Aorta (tissue), 5 donors: ENCODE measurements around the gene BAZ1A. TPM values are rescaled to one million over a fixed set of nuclear protein-coding genes. Genes with fewer than 3 reads are reported as not detected.

Experiments used
- ATAC-seq: fragments of 200-7000 bp; cut with Tn5 transposase; one replicate; pipeline ENCODE4 v1.9.1; 2022; ENCODE audit warnings: moderate library complexity; ENCODE audit not compliant: low FRiP score
- DNase-seq, 2 donors: peaks; one replicate each; pipeline ENCODE4 v3.0.0-alpha.2; 2020
- H3K27ac ChIP-seq, 2 donors: one replicate each; pipeline ENCODE4 v1.5.1; 2013; ENCODE audit warnings: low read length in 2 of 2, mild to moderate bottlenecking in 2 of 2, moderate library complexity in 2 of 2, control low read depth in 1 of 2, inconsistent platforms in 1 of 2, low read depth in 1 of 2
- H3K27me3 ChIP-seq, 2 donors: one replicate each; pipeline ENCODE4 v1.6.1; 2013; ENCODE audit warnings: control low read depth in 1 of 2, low read length in 1 of 2, mild to moderate bottlenecking in 1 of 2, moderate library complexity in 1 of 2; ENCODE audit not compliant: insufficient read depth in 2 of 2, control insufficient read depth in 1 of 2
- H3K36me3 ChIP-seq, 2 donors: one replicate each; pipeline ENCODE4 v1.6.1; 2013; ENCODE audit warnings: control low read depth in 1 of 2, low read length in 1 of 2, mild to moderate bottlenecking in 1 of 2; ENCODE audit not compliant: insufficient read depth in 2 of 2, control insufficient read depth in 1 of 2
- H3K4me1 ChIP-seq, 2 donors: one replicate each; pipeline ENCODE4 v1.6.1; 2013; ENCODE audit warnings: low read length in 2 of 2, control low read depth in 1 of 2, mild to moderate bottlenecking in 1 of 2, moderate library complexity in 1 of 2; ENCODE audit not compliant: insufficient read depth in 2 of 2, control insufficient read depth in 1 of 2
- H3K4me3 ChIP-seq, 2 donors: one replicate each; pipeline ENCODE4 v1.5.1; 2013; ENCODE audit warnings: low read length in 2 of 2, control low read depth in 1 of 2, mild to moderate bottlenecking in 1 of 2
- H3K9me3 ChIP-seq: one replicate; pipeline ENCODE4 v1.6.1; 2013; ENCODE audit warnings: mild to moderate bottlenecking, low read length; ENCODE audit not compliant: control insufficient read depth
- WGBS, 2 donors: extraction: QIAGEN DNeasy Blood & Tissue Kit; methylation state at CpG; one replicate each; pipeline ENCODE4 v1.1.7; 2013; 5-methylcytosine and 5-hydroxymethylcytosine counted together
- intact Hi-C, 2 donors: fragments of 100-400 bp; cut with DNase I; formaldehyde crosslinking; loops; one replicate each; pipeline versions ENCODE4 v1.14.2 to v1.15.0; 2022
- polyA plus RNA-seq, 2 donors: library from polyadenylated mRNA; stranded (reverse); fragments of 200-250 nt; gene quantifications; one replicate each; pipeline ENCODE4 v1.2.3, GENCODE V29; 2013
- total RNA-seq, 2 donors: library from RNA; stranded (reverse); fragmentation: NEBNext Ultra II Directional; extraction: Animal tissue kit (Norgen Biotek cat#: 25700); gene quantifications; one replicate each; pipeline ENCODE4 v1.2.1, GENCODE V29; 2021
- donor health status: healthy with polysubstance abuse.
- donor health status: Bipolar disorder and iron deficiency.
- donor health status: DM: no; HTN: no; CAD: no.
- donor health status: DM: no; HTN: no; CAD: no.
- donor health status: DM: yes; HTN: yes; CAD: no.

The BAZ1A gene
- total and polyA plus RNA-seq, 4 donors = 9.1 to 26.6 (median 22.1) TPM

DNA sequence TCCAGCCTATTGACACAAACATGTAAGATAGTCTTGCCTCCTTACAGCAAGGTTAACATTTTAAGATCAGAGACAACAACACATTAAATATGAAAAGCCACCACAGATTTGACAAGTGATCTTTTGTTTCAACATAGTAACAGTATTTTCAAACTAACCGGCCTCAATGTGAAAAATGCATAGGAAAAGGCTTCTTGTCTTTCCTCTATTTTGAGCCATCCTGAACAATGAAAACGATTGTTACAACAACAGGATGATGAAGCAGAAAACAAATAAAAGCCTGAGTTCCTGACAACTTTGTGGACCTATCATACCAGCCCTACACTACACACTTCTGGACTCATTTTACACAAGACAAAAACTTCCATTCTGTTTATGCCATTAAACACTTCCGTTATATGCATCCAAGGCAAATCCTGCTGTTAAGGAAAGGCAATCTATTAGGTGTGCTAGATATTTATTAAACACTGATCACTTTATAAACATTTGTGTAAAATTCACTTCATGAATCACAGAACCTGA lies 37.3 kb downstream of the BAZ1A start:
- intact Hi-C loops = no loop called here
- Histone ChIP-seq H3K27ac (no peak overlapping the region), H3K9me3 (no peaks in the 10 kb centered on the region), H3K4me3 (no peak overlapping the region), H3K36me3 (no peaks in the 10 kb centered on the region), H3K4me1 (no peaks in the 10 kb centered on the region), H3K27me3 (no peaks in the 10 kb centered on the region)
- no peak for ATAC-seq
- WGBS, 2 donors = 75 to 90% methylated on average over 3 of the region's 3 CpGs
- DNase-seq = no peak

DNA sequence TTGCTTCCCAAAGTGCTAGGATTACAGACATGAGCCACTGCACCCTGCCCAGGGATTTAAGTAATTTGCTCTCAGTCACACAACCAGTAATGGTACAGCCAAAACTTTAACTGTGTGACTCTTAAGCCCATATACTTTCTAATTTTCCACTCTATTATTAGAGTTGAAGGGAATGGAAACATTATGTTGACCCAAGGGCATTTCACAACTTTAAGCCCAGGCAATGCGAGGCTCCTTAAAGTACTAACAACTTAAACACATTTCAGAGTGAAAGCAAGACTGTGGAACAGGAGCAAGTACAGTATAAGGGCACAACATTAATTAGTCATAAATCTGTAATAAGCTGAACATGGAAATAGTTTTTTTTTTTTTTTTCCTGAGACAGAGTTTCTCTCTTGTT lies 39.8 kb downstream of the BAZ1A start:
- no peaks in the 10 kb centered on the region for H3K27me3 ChIP-seq
- WGBS, 2 donors = 96 to 97% methylated on average over 1 of the region's 1 CpG

DNA sequence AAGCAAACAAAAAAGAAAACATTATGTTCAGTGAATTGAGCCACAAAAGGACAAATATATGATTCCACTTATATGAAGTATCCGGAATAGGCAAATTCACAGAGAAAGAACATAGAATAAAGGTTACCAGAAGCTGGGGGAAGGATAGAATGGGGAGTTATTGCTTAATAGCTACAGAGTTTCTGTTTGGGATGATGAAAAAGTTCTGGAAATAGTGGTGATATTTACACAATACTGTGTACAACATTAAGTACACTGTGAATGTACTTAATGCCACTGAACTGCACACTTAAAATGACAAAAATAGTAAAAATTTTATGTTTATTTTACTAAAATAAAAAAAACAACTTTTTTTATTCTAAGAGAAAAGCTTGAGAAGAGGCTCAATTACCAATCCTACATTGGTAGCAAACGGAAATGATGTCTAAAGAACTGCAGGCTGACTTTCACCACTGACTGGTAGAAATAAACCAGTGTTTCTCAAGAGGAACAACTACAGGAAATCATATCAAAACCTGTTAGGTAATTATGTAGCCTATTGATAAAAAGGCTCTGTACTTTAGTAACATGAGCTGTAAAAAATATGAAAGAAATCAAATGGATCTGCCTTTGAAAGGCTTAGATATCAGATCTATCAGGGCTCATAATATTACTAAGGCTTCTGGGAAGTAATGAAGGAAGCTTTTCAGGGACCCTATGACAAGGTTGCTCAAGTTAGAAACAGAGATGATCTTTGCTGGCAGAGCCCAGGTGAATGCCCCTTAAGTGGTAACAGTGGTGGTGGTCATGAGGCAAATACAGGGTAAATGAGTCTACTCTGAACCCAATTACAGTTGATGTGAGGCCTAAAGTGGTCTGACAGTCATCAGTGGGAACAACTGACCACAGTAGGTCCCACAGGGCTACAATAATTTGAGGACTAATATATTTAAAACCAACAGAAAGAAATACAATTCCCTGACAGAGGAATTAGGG lies 41.3 kb downstream of the BAZ1A start:
- Histone ChIP-seq H3K9me3 (no peaks in the 10 kb centered on the region), H3K4me3 (no peak overlapping the region), H3K27me3 (no peaks in the 10 kb centered on the region), H3K4me1 (no peaks in the 10 kb centered on the region), H3K27ac (no peak overlapping the region), H3K36me3 (no peaks in the 10 kb centered on the region)
- WGBS, 2 donors = 91 to 92% methylated on average over 2 of the region's 2 CpGs
- no peak for DNase-seq
- intact Hi-C loops = no loop called here
- ATAC-seq = no peak

More for the DNA sequence above, 39.8 kb downstream of the BAZ1A start:
- H3K9me3 ChIP-seq = no peaks in the 10 kb centered on the region
- intact Hi-C loops = no loop called here
- ATAC-seq (no peak), DNase-seq (no peak)
- no peaks in the 10 kb centered on the region for H3K4me1 ChIP-seq
- H3K4me3 ChIP-seq = no peak overlapping the region
- H3K36me3 ChIP-seq = no peaks in the 10 kb centered on the region
- no peak overlapping the region for H3K27ac ChIP-seq

DNA sequence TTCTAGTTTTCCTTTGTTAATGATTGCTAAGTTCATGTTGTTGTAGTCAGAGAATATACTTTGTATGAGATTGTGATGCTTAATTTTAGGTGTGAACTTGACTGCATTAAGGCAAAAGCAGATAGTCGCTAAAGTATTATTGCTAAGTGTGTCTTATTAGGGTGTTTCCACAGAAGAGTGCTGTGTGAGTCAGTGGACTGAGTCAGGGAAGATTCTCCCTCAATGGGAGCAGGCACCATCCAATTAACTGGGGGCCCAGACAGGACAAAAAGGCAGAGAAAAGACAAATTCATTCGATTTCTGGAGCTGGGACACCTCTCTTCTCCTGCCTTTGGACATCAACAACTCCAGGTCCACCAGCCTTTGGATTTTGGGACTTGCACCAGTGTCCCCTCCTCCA lies 48.5 kb downstream of the BAZ1A start:
- intact Hi-C loops = no loop called here
- H3K4me3 ChIP-seq = no peak overlapping the region

DNA sequence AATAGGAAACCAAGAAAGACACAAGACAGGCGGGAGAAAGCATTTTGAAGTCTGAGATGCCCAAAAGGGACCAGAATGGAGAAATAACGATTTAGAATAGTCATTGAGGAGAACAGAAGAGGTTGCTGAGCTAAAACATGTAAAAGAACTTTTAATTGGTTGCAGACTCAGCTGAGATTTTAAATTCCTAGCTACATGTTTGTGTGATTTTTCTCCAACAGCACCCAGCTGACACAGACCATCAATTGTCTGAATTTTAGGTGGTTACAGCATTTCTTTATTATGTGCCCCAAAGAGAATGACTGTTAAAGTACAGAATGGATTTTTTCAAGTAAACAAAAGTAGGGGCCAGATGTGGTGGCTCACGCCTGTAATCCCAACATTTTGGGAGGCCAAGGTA lies 50.3 kb downstream of the BAZ1A start:
- H3K4me3 ChIP-seq = no peak overlapping the region
- H3K36me3 ChIP-seq = no peaks in the 10 kb centered on the region
- no peaks in the 10 kb centered on the region for H3K9me3 ChIP-seq
- H3K27me3 ChIP-seq = no peaks in the 10 kb centered on the region
- no peaks in the 10 kb centered on the region for H3K4me1 ChIP-seq
- intact Hi-C loops = no loop called here
- no peak for ATAC-seq
- WGBS, 2 donors = 89 to 95% methylated on average over 3 of the region's 3 CpGs
- H3K27ac ChIP-seq = no peak overlapping the region
- DNase-seq = no peak

More for the DNA sequence above, 48.5 kb downstream of the BAZ1A start:
- no peaks in the 10 kb centered on the region for H3K9me3 ChIP-seq
- no peaks in the 10 kb centered on the region for H3K4me1 ChIP-seq
- WGBS, 2 donors = 92 to 98% methylated on average over 2 of the region's 2 CpGs
- no peaks in the 10 kb centered on the region for H3K36me3 ChIP-seq
- no peak overlapping the region for H3K27ac ChIP-seq
- no peaks in the 10 kb centered on the region for H3K27me3 ChIP-seq
- ATAC-seq (no peak), DNase-seq (no peak)

DNA sequence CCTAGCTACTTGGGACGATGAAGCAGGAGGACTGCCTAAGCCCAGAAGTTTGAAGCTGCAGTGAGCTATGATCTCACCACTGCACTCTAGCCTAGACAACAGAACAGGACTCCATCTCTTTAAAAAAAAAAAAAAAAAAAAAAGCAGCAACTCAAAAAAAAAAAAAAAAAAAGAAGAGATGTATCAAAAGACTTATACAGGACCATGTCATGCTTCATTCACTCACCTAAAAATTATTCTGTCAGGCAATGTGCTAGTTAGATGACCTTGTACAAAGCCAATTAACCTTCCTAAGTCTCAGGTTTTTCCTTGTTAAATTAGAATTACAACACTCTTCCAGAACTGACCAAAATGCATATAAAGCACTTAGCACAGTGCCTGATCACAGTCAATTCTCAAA lies 50.9 kb downstream of the BAZ1A start:
- Histone ChIP-seq H3K4me3 (no peak overlapping the region), H3K36me3 (no peaks in the 10 kb centered on the region)
- intact Hi-C loops = no loop called here

DNA sequence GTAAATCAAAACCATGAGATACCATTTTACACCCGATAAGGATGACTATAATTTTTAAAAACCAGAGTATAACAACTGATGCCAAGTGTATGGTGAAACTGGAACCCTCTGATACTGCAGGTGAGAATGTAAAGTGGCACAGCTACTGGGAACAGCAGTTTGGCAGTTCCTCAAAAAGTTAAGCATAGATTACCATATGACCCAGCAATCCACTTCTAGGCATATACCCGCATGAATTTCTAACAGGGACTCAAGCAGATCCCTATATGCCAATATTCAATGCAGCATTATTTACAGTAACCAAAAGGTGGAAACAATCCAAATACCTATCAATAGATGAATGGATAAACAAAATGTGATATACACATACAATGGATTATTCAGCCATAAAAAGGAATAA lies 57.4 kb downstream of the BAZ1A start:
- WGBS, 2 donors = 92 to 96% methylated on average over 2 of the region's 2 CpGs
- DNase-seq = no peak
- intact Hi-C loops = no loop called here

More for the DNA sequence above, 50.9 kb downstream of the BAZ1A start:
- Histone ChIP-seq H3K9me3 (no peaks in the 10 kb centered on the region), H3K27ac (no peak overlapping the region), H3K4me1 (no peaks in the 10 kb centered on the region), H3K27me3 (no peaks in the 10 kb centered on the region)
- DNase-seq = no peak
- ATAC-seq = no peak
- 90 to 100% methylated on average over 1 of the region's 1 CpG for WGBS, 2 donors

DNA sequence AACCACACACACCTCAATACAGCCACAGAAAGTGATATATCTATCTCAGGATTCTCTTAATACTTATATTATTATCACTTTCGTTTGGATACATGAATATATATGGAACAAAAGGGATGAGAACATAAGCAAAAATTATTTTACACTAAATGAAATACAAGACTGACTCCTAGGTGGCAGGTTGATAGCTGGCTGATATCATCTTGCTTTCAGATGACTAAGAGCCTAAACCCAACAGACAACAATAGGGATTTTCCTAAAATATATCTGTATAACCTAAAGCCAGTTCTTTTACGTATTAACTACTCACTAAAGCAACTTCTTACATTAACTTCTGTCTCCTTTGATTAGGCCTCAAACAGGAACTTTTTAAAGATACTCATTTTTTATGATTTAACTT lies 65.1 kb downstream of the BAZ1A start:
- ATAC-seq = no peak
- H3K36me3 ChIP-seq = no peaks in the 10 kb centered on the region
- no peak for DNase-seq
- H3K9me3 ChIP-seq = no peaks in the 10 kb centered on the region
- H3K4me3 ChIP-seq = no peak overlapping the region
- H3K27me3 ChIP-seq = no peaks in the 10 kb centered on the region
- WGBS, 2 donors = 41 to 68% methylated on average over 2 of the region's 2 CpGs
- intact Hi-C loops = no loop called here
- H3K27ac ChIP-seq = no peak overlapping the region
- no peaks in the 10 kb centered on the region for H3K4me1 ChIP-seq

More for the DNA sequence above, 57.4 kb downstream of the BAZ1A start:
- H3K4me1 ChIP-seq = no peaks in the 10 kb centered on the region
- H3K4me3 ChIP-seq = no peak overlapping the region
- H3K27ac ChIP-seq = no peak overlapping the region
- no peak for ATAC-seq
- no peaks in the 10 kb centered on the region for H3K36me3 ChIP-seq
- H3K27me3 ChIP-seq = no peaks in the 10 kb centered on the region
- no peaks in the 10 kb centered on the region for H3K9me3 ChIP-seq

DNA sequence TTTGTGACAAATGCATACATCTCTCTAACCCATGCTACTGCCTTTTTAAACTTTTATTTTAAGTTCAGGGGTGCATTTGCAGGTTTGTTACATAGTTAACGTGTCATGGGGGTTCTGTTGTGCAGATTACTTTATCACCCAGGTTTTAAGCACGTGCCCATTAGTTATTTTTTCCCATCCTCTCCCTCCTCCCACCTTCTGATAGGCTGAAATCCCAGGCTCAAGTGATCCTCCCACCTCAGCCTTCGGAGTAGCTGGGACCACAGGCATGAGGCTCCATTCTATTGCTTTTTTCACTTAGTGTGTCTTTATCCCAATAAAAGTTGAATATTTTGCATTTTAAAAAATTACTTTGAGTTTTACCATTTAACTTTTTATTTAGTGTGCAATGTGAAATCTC lies 68.9 kb downstream of the BAZ1A start:
- H3K4me1 ChIP-seq = no peaks in the 10 kb centered on the region
- WGBS, 2 donors = 75 to 91% methylated on average over 3 of the region's 3 CpGs
- no peak for ATAC-seq
- H3K9me3 ChIP-seq = no peaks in the 10 kb centered on the region
- H3K36me3 ChIP-seq = peaks cover 3 to 5% of the 10 kb centered on the region in 2 donors
- H3K4me3 ChIP-seq = no peak overlapping the region
- intact Hi-C loops = no loop called here
- no peak for DNase-seq
- H3K27ac ChIP-seq = no peak overlapping the region
- H3K27me3 ChIP-seq = no peaks in the 10 kb centered on the region
